Naive thymus-derived CD4-positive, alpha-beta T cell (primary cell): ENCODE data around the gene LAMTOR2. TPM values are rescaled to one million over a fixed set of nuclear protein-coding genes. Genes with fewer than 3 reads are reported as not detected.

Experiments
- ATAC-seq: fragments of 150-1000 bp; cut with Tn5 transposase; 2 replicates; pipeline ENCODE4 v1.10.0; 2021; ENCODE audit warnings: mild to moderate bottlenecking, moderate library complexity
- CTCF ChIA-PET: fragments of 350-600 bp; sonication (Branson Sonifier 250); formaldehyde crosslinking; loops from one replicate; lab custom pipeline; 2021; ENCODE audit warnings: antibody characterized with exemption; lab: Charles Lee
- POLR2A ChIA-PET: fragments of 350-600 bp; sonication (Branson Sonifier 250); formaldehyde crosslinking; loops from one replicate; lab custom pipeline; 2021; ENCODE audit warnings: antibody characterized with exemption, inconsistent platforms; lab: Charles Lee
- DNase-seq, 9 donors: peaks; one replicate each; pipeline versions ENCODE4 v3.0.0 to v3.0.0-alpha.2; 2020 to 2022; ENCODE audit warnings: mixed read lengths in 1 of 9
- H3K27ac ChIP-seq: one replicate; pipeline ENCODE4 v1.7.0; 2013; ENCODE audit warnings: mild to moderate bottlenecking, low read depth, low read length, moderate library complexity
- H3K27me3 ChIP-seq, 2 donors: one replicate each; pipeline ENCODE4 v1.7.0; 2013; ENCODE audit warnings: low read length in 2 of 2, mild to moderate bottlenecking in 2 of 2, moderate library complexity in 2 of 2; ENCODE audit not compliant: control insufficient read depth in 2 of 2, insufficient read depth in 2 of 2
- H3K36me3 ChIP-seq, 3 experiments: 1 replicate in 2 of 3; 2 replicates in 1 of 3; pipeline ENCODE4 v1.7.0; 2013; ENCODE audit warnings: low read length in 3 of 3, mild to moderate bottlenecking in 3 of 3, moderate library complexity in 1 of 3; ENCODE audit not compliant: insufficient read depth in 3 of 3, control insufficient read depth in 2 of 3
- H3K4me1 ChIP-seq, 2 donors: one replicate each; pipeline ENCODE4 v1.7.0; 2013; ENCODE audit warnings: low read length in 2 of 2, mild to moderate bottlenecking in 2 of 2, moderate library complexity in 1 of 2; ENCODE audit not compliant: control insufficient read depth in 2 of 2, insufficient read depth in 2 of 2
- H3K4me3 ChIP-seq: 2 replicates; pipeline ENCODE4 v1.7.0; 2013; ENCODE audit warnings: mild to moderate bottlenecking, low read length
- H3K9me3 ChIP-seq, 3 experiments: 1 replicate in 2 of 3; 2 replicates in 1 of 3; pipeline ENCODE4 v1.7.0; 2013; ENCODE audit warnings: low read length in 3 of 3; ENCODE audit not compliant: control insufficient read depth in 2 of 3
- H3K27ac Mint-ChIP-seq, 9 donors: one replicate each; pipeline ENCODE4 v1.8.0; 2020 to 2022; ENCODE audit warnings: mixed read lengths in 9 of 9, mild to moderate bottlenecking in 8 of 9, moderate library complexity in 5 of 9, inconsistent platforms in 2 of 9
- H3K27me3 Mint-ChIP-seq, 5 donors: one replicate each; pipeline ENCODE4 v1.8.0; 2021 to 2022; ENCODE audit warnings: mixed read lengths in 5 of 5, mild to moderate bottlenecking in 1 of 5
- H3K36me3 Mint-ChIP-seq, 5 donors: one replicate each; pipeline ENCODE4 v1.8.0; 2020 to 2022; ENCODE audit warnings: mixed read lengths in 5 of 5, mild to moderate bottlenecking in 3 of 5, inconsistent platforms in 1 of 5
- H3K4me1 Mint-ChIP-seq, 7 donors: one replicate each; pipeline ENCODE4 v1.8.0; 2020 to 2022; ENCODE audit warnings: mixed read lengths in 7 of 7, mild to moderate bottlenecking in 3 of 7, inconsistent platforms in 1 of 7
- H3K4me3 Mint-ChIP-seq, 10 donors: one replicate each; pipeline ENCODE4 v1.8.0; 2020 to 2022; ENCODE audit warnings: mild to moderate bottlenecking in 10 of 10, mixed read lengths in 10 of 10, moderate library complexity in 6 of 10, inconsistent platforms in 2 of 10
- H3K9me3 Mint-ChIP-seq, 11 donors: one replicate each; pipeline ENCODE4 v1.8.0; 2020 to 2022; ENCODE audit warnings: mixed read lengths in 11 of 11, mild to moderate bottlenecking in 4 of 11, inconsistent platforms in 1 of 11, moderate library complexity in 1 of 11
- intact Hi-C, 2 donors: fragments of 100-400 bp; cut with micrococcal nuclease; formaldehyde crosslinking; loops; one replicate each; pipeline ENCODE4 v1.15.1; 2023
- polyA plus RNA-seq, 2 donors: library from polyadenylated mRNA; unstranded; fragments of 300-500 nt; fragmentation: Illumina TruSeq; gene quantifications; one replicate each; pipeline ENCODE4 v1.2.3, GENCODE V29; 2021
- total RNA-seq, 6 experiments: library from RNA in 5 of 6; stranded (reverse) in 5 of 6; gene quantifications; 1 replicate in 5 of 6; 2 replicates in 1 of 6; pipeline ENCODE4 v1.2.3 and lab custom pipeline; 2021 to 2026

The LAMTOR2 gene
- total and polyA plus RNA-seq, 7 experiments from 2014 or later: 13.3 to 97.9 (median 31.2) TPM

DNA sequence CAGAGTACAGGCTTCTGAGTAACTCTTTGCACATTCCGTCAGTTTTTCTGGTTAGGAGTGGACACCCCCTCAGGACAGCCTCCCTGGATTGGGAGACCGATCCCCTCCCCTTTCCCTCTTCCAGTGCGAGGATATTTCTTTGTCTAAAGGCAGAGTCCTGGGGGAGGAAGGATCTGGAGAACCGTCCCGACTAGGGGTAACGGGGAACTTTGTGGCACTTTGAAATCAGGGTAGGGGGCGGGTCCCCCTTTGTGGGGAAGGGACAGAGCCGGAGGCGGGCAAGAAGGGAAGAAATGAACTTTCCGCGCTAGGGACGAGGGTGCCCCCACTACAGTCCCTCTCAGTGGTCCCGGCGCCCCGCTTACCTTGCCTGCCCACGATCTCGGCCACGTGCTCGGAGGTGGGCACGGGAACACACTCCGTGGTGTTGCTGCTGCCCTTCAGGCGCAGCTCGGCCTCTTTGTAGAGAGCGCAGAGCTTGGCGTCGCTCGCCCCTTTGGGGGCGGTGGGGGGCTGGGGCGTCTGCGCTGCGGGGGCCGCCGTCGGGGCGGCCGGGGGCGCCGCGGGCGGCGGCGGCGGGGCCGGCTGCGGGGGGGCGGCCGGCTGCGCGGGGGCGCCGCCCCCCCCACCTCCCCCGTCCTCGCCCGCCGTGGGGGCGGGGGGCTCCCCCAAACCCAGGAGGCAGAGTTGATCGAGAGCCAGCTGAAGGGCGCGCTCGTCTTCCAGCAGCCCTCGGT, 26.8 kb downstream of the LAMTOR2 start:
- Mint-ChIP-seq H3K27me3 (peaks cover 18 to 77% (median 23%) of the 10 kb centered on the region in 5 donors), H3K36me3 (no peaks in the 10 kb centered on the region), H3K27ac (peak overlapping the region in 1 of 9 donors; percentile 54), H3K4me1 (peaks cover 0 to 17% (median 6%) of the 10 kb centered on the region in 7 donors), H3K4me3 (peak overlapping the region; percentile 64 to 91 (median 85)), H3K9me3 (peaks cover 0 to 2% (median 0%) of the 10 kb centered on the region in 11 donors)
- Histone ChIP-seq H3K9me3 (no peaks in the 10 kb centered on the region), H3K4me1 (peaks cover 3 to 5% of the 10 kb centered on the region in 2 donors), H3K27me3 (peaks cover 3 to 9% of the 10 kb centered on the region in 2 donors), H3K27ac (no peak overlapping the region), H3K4me3 (peak overlapping the region; percentile 83), H3K36me3 (no peaks in the 10 kb centered on the region)
- POLR2A ChIA-PET: no interaction called here
- CTCF ChIA-PET: no interaction called here
- no peak for ATAC-seq
- no peak for DNase-seq
- intact Hi-C loops: no loop called here

DNA sequence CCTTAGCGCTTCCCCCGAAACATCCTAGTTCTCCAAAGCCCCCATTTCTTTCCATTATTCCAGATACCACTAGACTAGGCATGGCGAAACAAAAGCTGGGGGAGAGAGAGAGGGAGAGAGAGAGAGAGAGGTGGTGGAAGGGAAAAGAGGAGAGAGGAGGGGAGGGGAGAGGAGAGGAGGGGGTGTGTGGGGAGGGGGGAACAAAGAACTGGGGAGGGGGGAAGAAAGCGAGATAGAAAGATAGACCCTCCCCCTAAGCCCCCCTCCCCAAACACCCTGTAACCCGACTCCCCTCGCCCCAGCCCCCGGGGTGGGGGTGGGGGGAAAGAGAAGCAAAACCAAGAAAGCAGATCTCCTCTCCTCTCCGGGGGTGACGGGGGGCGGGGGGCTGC, 27.3 kb downstream of the LAMTOR2 start:
- Mint-ChIP-seq H3K27ac (peak overlapping the region in 1 of 9 donors; percentile 54), H3K4me1 (peaks cover 0 to 17% (median 6%) of the 10 kb centered on the region in 7 donors), H3K36me3 (no peaks in the 10 kb centered on the region), H3K9me3 (peaks cover 0 to 2% (median 0%) of the 10 kb centered on the region in 11 donors), H3K27me3 (peaks cover 23 to 83% (median 26%) of the 10 kb centered on the region in 5 donors), H3K4me3 (peak overlapping the region; percentile 64 to 91 (median 85))
- Histone ChIP-seq H3K27ac (no peak overlapping the region), H3K36me3 (no peaks in the 10 kb centered on the region), H3K4me3 (peak overlapping the region; percentile 83), H3K4me1 (peaks cover 3 to 5% of the 10 kb centered on the region in 2 donors), H3K9me3 (no peaks in the 10 kb centered on the region), H3K27me3 (peaks cover 3 to 9% of the 10 kb centered on the region in 2 donors)
- ChIA-PET CTCF (no interaction called here), POLR2A (no interaction called here)
- intact Hi-C loops: loop anchor here in 1 of 2 donors (1.0 kb wide), 2 partner anchors 28 to 256 kb away; partner anchors contain the start of genes CCT3, LAMTOR2 and TSACC
- no peak for DNase-seq
- no peak for ATAC-seq

- H3K4me1 ChIP-seq: peaks cover 3 to 5% of the 10 kb centered on the region in 2 donors
- peaks cover 3 to 9% of the 10 kb centered on the region in 2 donors for H3K27me3 ChIP-seq
- Mint-ChIP-seq H3K9me3 (peaks cover 0 to 2% (median 0%) of the 10 kb centered on the region in 11 donors), H3K27ac (peak within 1 kb of the TSS in 4 of 9 donors; percentile 8 to 54 (median 31)), H3K4me1 (peaks cover 0 to 17% (median 6%) of the 10 kb centered on the region in 7 donors), H3K27me3 (peaks cover 26 to 89% (median 29%) of the 10 kb centered on the region in 5 donors), H3K4me3 (peak within 1 kb of the TSS; percentile 73 to 91 (median 85)), H3K36me3 (no peaks in the 10 kb centered on the region)
- H3K27ac ChIP-seq: peak within 1 kb of the TSS; percentile 15
- no peaks in the 10 kb centered on the region for H3K36me3 ChIP-seq
- CTCF ChIA-PET: no interaction called here
- POLR2A ChIA-PET: interaction anchor here (0.7 kb wide), 1 partner anchor 148 kb away, joined by 3 read pairs; no protein-coding TSS in a partner anchor
- intact Hi-C loops: loop anchor here in 1 of 2 donors (1.0 kb wide), 2 partner anchors 28 to 256 kb away; partner anchors contain the start of genes CCT3, LAMTOR2 and TSACC
- ATAC-seq (peak; percentile 90), DNase-seq (peak; percentile 35 to 70 (median 52))
- H3K4me3 ChIP-seq: peak within 1 kb of the TSS; percentile 83
- H3K9me3 ChIP-seq: no peaks in the 10 kb centered on the region
Observed at GRCh38 chr1:156082309-156083091, 27.9 kb downstream of the LAMTOR2 start, which contains the start of gene MEX3A. MEX3A (minus strand) TSS chr1:156082465; CDS start chr1:156081998, 467 bp downstream.

DNA sequence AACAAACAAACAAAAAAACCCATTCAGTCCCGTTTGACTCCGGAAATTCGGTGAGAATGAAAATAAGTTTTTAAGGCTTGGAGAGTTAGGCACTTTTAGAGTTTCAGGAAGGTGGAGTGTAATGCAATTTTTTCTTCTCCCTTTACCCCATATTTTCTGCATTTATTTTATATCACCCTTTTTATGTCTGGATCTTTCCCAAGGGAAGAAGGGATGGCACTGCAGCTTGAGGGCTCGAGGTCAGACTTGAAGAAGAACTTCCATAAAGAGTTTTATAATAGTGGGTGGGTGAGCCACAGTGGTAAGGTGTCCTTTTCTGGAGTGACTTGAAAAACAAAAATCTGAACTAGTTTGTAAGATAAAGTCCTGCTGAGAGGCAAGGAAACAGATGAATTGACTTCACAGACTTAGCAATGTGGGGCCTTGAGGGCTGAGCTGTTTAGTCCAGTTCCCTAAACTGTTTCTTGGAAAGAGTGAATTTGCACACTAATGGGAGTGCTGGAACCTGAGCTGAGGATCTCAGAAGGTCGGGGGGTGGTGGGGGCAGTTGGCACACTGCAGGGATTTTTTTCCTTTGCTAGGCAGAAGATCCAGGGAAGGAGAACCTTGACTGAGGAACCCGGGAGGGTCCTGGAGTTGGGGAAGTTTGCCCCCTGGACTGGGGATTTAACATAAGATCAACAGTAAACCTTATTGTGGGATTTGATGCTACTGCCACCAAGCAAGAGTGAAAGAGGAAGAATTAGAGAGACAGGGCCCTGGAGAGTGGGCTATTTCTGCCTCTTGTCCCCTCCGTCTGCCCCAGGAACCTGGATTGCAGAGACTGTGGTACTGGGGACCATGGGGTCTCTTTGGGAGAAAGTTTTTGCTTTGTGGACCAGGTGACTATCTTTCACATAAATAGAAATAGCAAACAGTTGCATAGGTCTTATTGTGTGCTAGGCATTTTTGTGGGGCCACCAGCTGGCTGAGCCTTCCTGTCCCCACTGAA, 29.5 kb downstream of the LAMTOR2 start:
- CTCF ChIA-PET: interaction anchor here (0.5 to 0.7 kb wide), 5 partner anchors 46 to 358 kb away, joined by 3 to 5 read pairs (median 3); no protein-coding TSS in a partner anchor

GRCh38 chr1:156086256-156086662, 31.7 kb downstream of the LAMTOR2 start:
- POLR2A ChIA-PET: no interaction called here
- Mint-ChIP-seq H3K9me3 (no peaks in the 10 kb centered on the region), H3K27ac (no peak overlapping the region), H3K4me1 (peaks cover 8 to 18% (median 11%) of the 10 kb centered on the region in 7 donors), H3K27me3 (peaks cover 26 to 75% (median 37%) of the 10 kb centered on the region in 5 donors), H3K4me3 (peak overlapping the region in 1 of 10 donors; percentile 29), H3K36me3 (no peaks in the 10 kb centered on the region)
- CTCF ChIA-PET: interaction anchor here (20.3 kb wide), 1 partner anchor 40 kb away, joined by 340 read pairs; no protein-coding TSS in a partner anchor
- ATAC-seq: no peak
- no peak overlapping the region for H3K27ac ChIP-seq
- no peak overlapping the region for H3K4me3 ChIP-seq
- peaks cover 3 to 9% of the 10 kb centered on the region in 2 donors for H3K27me3 ChIP-seq
- no peaks in the 10 kb centered on the region for H3K36me3 ChIP-seq
- H3K4me1 ChIP-seq: peaks cover 3 to 5% of the 10 kb centered on the region in 2 donors
- DNase-seq: no peak
- no peaks in the 10 kb centered on the region for H3K9me3 ChIP-seq
- intact Hi-C loops: no loop called here

More for the DNA sequence above, 29.5 kb downstream of the LAMTOR2 start:
- Histone ChIP-seq H3K9me3 (no peaks in the 10 kb centered on the region), H3K4me3 (no peak overlapping the region), H3K27ac (no peak overlapping the region), H3K4me1 (peaks cover 3 to 5% of the 10 kb centered on the region in 2 donors), H3K27me3 (peaks cover 3 to 9% of the 10 kb centered on the region in 2 donors), H3K36me3 (no peaks in the 10 kb centered on the region)
- POLR2A ChIA-PET: interaction anchor here (0.7 kb wide), 1 partner anchor 13 kb away, joined by 4 read pairs; no protein-coding TSS in a partner anchor
- H3K4me3 Mint-ChIP-seq: peak overlapping the region; percentile 41 to 91 (median 80)
- ATAC-seq (no peak), DNase-seq (no peak)
- H3K27me3 Mint-ChIP-seq: peaks cover 21 to 80% (median 31%) of the 10 kb centered on the region in 5 donors
- intact Hi-C loops: no loop called here
- no peaks in the 10 kb centered on the region for H3K36me3 Mint-ChIP-seq
- peaks cover 0 to 14% (median 6%) of the 10 kb centered on the region in 7 donors for H3K4me1 Mint-ChIP-seq
- peak overlapping the region in 2 of 9 donors; percentile 8 to 39 for H3K27ac Mint-ChIP-seq
- H3K9me3 Mint-ChIP-seq: no peaks in the 10 kb centered on the region
